OCI-LY7 (cell line): ENCODE data around the gene HMX2. TPM values are rescaled to one million over a fixed set of nuclear protein-coding genes. Genes with fewer than 3 reads are reported as not detected.
A peak's percentile ranks its signal among the peaks of the same experiment; 100 is the strongest.

ENCODE experiments used
- BruUV-seq: library from RNA; stranded (reverse); fragments of 400-500 nt; replicated peaks from 2 replicates; lab custom pipeline; 2021; lab: Mats Ljungman, UMichigan
- CTCF ChIA-PET: fragments of 300-600 bp; sonication (Branson Sonifier 250); formaldehyde crosslinking; loops from one replicate; lab custom pipeline; 2022; ENCODE audit warnings: antibody characterized with exemption; ENCODE audit not compliant: unreplicated experiment; lab: Charles Lee
- POLR2A ChIA-PET: fragments of 300-600 bp; sonication (Branson Sonifier 250); formaldehyde crosslinking; loops from one replicate; lab custom pipeline; 2022; ENCODE audit warnings: antibody characterized with exemption; lab: Charles Lee
- DNase-seq: peaks from one replicate; pipeline ENCODE4 v3.0.0-alpha.2; 2015; ENCODE audit warnings: low spot score
- H2AFZ ChIP-seq: fragments of 200-600 bp; sonication (generic), shearing (Covaris generic); 2 replicates; pipeline ENCODE4 v1.6.1; 2014; ENCODE audit warnings: mild to moderate bottlenecking, antibody characterized with exemption, low read length, moderate library complexity
- H3K27ac ChIP-seq: fragments of 200-600 bp; sonication (generic); 2 replicates; pipeline ENCODE4 v1.5.1; 2014; ENCODE audit warnings: mixed run types, low read depth, mild to moderate bottlenecking, moderate library complexity, low read length, inconsistent platforms; ENCODE audit not compliant: poor library complexity, severe bottlenecking
- H3K36me3 ChIP-seq: fragments of 200-600 bp; sonication (generic); 2 replicates; pipeline ENCODE4 v1.6.1; 2014; ENCODE audit warnings: mild to moderate bottlenecking, antibody characterized with exemption, low read length, moderate library complexity, mixed read lengths; ENCODE audit not compliant: insufficient read depth
- H3K4me1 ChIP-seq: fragments of 200-600 bp; sonication (generic); 2 replicates; pipeline ENCODE4 v1.5.1; 2014; ENCODE audit warnings: mild to moderate bottlenecking, low read length; ENCODE audit not compliant: insufficient read depth, poor library complexity, severe bottlenecking
- H3K4me2 ChIP-seq: fragments of 200-600 bp; sonication (generic); 2 replicates; pipeline ENCODE4 v1.6.1; 2014; ENCODE audit warnings: mild to moderate bottlenecking, low read length
- H3K4me3 ChIP-seq: fragments of 200-600 bp; sonication (generic); 2 replicates; pipeline ENCODE4 v1.5.1; 2014; ENCODE audit warnings: mild to moderate bottlenecking, low read depth, low read length; ENCODE audit not compliant: poor library complexity, severe bottlenecking
- H3K79me2 ChIP-seq: fragments of 200-600 bp; sonication (generic); 2 replicates; pipeline ENCODE4 v1.6.1; 2016; ENCODE audit warnings: low read depth, mild to moderate bottlenecking, low read length, moderate library complexity, mixed read lengths; ENCODE audit not compliant: insufficient read depth
- H3K9me2 ChIP-seq: fragments of 200-600 bp; sonication (generic); 2 replicates; pipeline ENCODE4 v1.6.1; 2016; ENCODE audit warnings: mild to moderate bottlenecking, low read length, mixed read lengths; ENCODE audit not compliant: insufficient read depth
- H3K9me3 ChIP-seq: fragments of 200-600 bp; sonication (generic); 2 replicates; pipeline ENCODE4 v1.6.1; 2014; ENCODE audit warnings: mild to moderate bottlenecking, mixed run types, low read length, mixed read lengths
- H4K20me1 ChIP-seq: fragments of 200-600 bp; sonication (generic); 2 replicates; pipeline ENCODE4 v1.6.1; 2014; ENCODE audit warnings: mild to moderate bottlenecking, antibody characterized with exemption, low read length, moderate library complexity, mixed read lengths; ENCODE audit not compliant: insufficient read depth
- EZH2phosphoT487 ChIP-seq: fragments of 200-600 bp; sonication (generic); IDR thresholded peaks from 2 replicates; pipeline ENCODE4 v1.6.1; 2018; ENCODE audit warnings: low read depth, borderline replicate concordance, mild to moderate bottlenecking, mixed run types, antibody characterized with exemption, low read length, moderate library complexity, mixed read lengths
- intact Hi-C: fragments of 100-400 bp; cut with micrococcal nuclease; formaldehyde crosslinking; loops from one replicate; pipeline ENCODE4 v1.10.0; 2022; ENCODE audit not compliant: unreplicated experiment
- total RNA-seq, 2 experiments: library from RNA; depleted of rRNA in 1 of 2; stranded (reverse); fragments of >200 nt in 1 of 2; shearing (Covaris generic) in 1 of 2; gene quantifications; 2 replicates each; pipeline ENCODE4 v1.2.3, GENCODE V29; 2014 to 2022
- TF ChIP-seq, protein P1 (sequence below): fragments of 200-600 bp; sonication (generic); conservative IDR thresholded peaks from 2 replicates; pipeline ENCODE4 v1.5.1; 2014; ENCODE audit warnings: mild to moderate bottlenecking, antibody characterized with exemption, low read length, moderate library complexity, mixed read lengths

HMX2 gene
- total RNA-seq, 2 experiments from 2014 or later: 1.2 to 2.4 TPM

- no peaks in the 10 kb centered on the region for H3K79me2 ChIP-seq
- H3K9me3 ChIP-seq: no peaks in the 10 kb centered on the region
- no peaks in the 10 kb centered on the region for H3K36me3 ChIP-seq
- no peak overlapping the region for H3K4me3 ChIP-seq
- no peaks in the 10 kb centered on the region for H3K9me2 ChIP-seq
- no peak overlapping the region for H2AFZ ChIP-seq
- H3K27ac ChIP-seq: no peak overlapping the region
- no peak overlapping the region for H3K4me2 ChIP-seq
- no peaks in the 10 kb centered on the region for H4K20me1 ChIP-seq
- no TSS peak for BruUV-seq
- intact Hi-C loops: loop anchor here (5.0 kb wide), 1 partner anchor 391 kb away; no protein-coding TSS in a partner anchor
- H3K4me1 ChIP-seq: peaks cover 10% of the 10 kb centered on the region
- POLR2A ChIA-PET: interaction anchor here (0.6 to 2.0 kb wide), 2 partner anchors 8 to 10 kb away, joined by 3 to 10 read pairs; partner anchors contain the start of gene BUB3
- CTCF ChIA-PET: no interaction called here
- TF ChIP-seq, protein P1, sequence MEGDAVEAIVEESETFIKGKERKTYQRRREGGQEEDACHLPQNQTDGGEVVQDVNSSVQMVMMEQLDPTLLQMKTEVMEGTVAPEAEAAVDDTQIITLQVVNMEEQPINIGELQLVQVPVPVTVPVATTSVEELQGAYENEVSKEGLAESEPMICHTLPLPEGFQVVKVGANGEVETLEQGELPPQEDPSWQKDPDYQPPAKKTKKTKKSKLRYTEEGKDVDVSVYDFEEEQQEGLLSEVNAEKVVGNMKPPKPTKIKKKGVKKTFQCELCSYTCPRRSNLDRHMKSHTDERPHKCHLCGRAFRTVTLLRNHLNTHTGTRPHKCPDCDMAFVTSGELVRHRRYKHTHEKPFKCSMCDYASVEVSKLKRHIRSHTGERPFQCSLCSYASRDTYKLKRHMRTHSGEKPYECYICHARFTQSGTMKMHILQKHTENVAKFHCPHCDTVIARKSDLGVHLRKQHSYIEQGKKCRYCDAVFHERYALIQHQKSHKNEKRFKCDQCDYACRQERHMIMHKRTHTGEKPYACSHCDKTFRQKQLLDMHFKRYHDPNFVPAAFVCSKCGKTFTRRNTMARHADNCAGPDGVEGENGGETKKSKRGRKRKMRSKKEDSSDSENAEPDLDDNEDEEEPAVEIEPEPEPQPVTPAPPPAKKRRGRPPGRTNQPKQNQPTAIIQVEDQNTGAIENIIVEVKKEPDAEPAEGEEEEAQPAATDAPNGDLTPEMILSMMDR: no peak
- no peak for TF ChIP-seq EZH2phosphoT487
- DNase-seq: no peak
Observed at GRCh38 chr10:123146013-123146893, 1.7 kb upstream of the HMX2 start.

DNA sequence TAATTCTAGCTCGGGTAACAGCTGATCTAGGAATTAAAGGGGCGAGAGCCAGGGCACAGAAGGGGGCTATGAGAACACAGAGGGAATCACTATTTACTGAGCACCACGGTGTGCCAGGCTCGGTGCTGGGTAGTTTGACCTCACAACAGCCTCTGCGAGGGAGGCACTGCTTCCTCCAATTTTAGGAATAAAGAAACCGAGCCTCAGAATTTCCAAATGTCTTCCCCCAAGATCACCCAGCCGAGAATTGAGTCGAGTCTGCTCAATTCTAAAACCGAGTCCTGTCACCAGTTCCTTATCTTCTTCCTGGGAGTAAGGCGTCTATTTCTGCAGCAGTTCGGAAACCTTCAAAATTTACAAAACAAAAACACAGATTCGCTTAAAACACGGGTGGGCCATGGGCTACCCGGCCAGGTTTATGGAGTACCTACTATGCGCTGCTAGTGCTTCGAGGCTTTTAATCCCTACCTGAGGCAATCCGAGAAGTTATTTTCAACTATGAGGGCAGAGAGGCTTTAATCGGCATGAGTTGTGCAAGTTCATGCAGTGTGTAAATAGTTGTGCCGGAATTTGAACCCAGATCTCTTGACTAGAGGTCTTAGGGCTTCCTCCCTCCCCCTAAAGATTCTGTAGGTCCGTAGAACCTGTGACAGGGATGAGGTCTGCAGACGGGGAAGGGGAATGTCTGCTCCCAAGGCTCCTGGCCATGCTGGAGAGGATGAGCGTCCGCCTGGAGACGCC is 872 bp upstream of the HMX2 start:
- intact Hi-C loops: loop anchor here (5.0 kb wide), 1 partner anchor 390 kb away; no protein-coding TSS in a partner anchor
- peaks cover 14% of the 10 kb centered on the region for H3K4me1 ChIP-seq
- H3K4me3 ChIP-seq: peak overlapping the region; percentile 61
- no peaks in the 10 kb centered on the region for H3K9me2 ChIP-seq
- no peaks in the 10 kb centered on the region for H4K20me1 ChIP-seq
- H3K9me3 ChIP-seq: no peaks in the 10 kb centered on the region
- H3K79me2 ChIP-seq: no peaks in the 10 kb centered on the region
- CTCF ChIA-PET: no interaction called here
- TF ChIP-seq EZH2phosphoT487: no peak
- TF ChIP-seq, protein P1: no peak
- BruUV-seq: no TSS peak
- POLR2A ChIA-PET: no interaction called here
- peak overlapping the region; percentile 66; the same call in 1 of the 2 replicates for H3K4me2 ChIP-seq
- H3K36me3 ChIP-seq: no peaks in the 10 kb centered on the region
- no peak for DNase-seq
- no peak overlapping the region for H2AFZ ChIP-seq
- H3K27ac ChIP-seq: no peak overlapping the region
